NCI-H2081 treated with DMSO at 0.1 percent for 48 hours (cell line): ENCODE data around the gene CUX1.
"Not testable (repeated sequence)": the region's sequence is repeated elsewhere in the genome, so short reads cannot be mapped to it uniquely, and the experiment has no call there.

Experiments
- DNase-seq: peaks from one replicate; lab custom pipeline; 2025; lab: John Stamatoyannopoulos, UW

CUX1 gene

DNA sequence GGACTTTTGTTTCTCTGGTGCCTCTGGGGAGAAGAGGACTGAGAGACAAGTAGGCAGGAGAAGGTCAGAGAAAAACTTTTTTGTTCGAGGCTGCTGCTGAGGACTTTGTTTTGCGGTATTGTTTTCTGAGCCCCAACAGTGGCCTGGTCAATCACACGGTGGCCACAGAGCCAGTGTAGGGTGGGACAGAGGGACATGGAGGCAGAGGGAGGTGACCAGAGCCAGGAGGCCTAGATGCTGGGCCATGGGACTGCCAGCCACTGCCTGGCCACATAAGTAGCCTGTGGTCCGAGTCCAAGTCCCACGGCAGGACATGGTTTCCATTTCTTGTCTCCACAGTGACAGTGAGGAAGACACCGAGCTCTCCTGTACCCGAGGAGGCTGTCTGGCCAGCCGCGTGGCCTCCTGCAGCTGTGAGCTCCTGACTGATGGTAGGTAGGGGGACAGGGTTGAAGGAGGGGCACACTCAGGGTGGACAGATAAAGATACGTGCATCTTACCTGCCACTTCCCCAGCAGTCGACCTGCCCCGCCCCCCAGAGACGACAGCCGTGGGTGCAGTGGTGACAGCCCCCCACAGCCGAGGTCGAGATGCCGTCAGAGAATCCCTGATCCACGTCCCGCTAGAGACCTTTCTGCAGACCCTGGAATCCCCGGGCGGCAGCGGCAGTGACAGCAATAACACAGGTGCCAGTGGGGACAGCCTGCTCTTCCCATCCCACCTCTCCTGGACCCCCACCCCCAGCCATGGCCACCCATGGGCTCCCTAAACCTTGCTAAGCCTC, 496.8 kb downstream of the CUX1 start:
- no peak for DNase-seq

GRCh38 chr7:102317231-102318059, 500.0 kb downstream of the CUX1 start:
- no peak for DNase-seq

DNA sequence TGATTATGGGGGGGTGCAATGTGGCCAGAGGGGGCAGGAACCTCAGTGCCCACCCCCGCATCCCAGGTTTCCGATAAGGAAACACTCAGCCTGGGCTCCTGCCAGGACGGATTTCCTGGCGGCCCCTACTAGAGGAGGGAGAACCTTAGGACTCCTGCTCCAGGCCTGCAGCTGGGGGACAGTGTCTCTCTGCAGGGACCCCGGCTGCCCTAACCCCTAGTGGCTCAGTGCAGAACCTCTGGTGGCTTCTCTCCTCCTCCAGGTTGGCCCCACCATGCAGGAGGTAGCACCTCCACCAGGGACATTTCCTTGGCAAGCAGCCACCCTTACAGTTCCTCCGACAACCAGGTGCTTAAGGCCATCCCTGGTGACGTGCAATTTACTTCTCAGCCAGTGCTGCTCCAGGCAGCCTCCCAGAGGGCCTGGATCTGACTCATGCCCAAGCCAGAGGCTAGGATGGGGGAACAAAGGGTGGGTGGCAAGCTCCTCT, 501.1 kb downstream of the CUX1 start:
- no peak for DNase-seq

- no peak for DNase-seq
These were observed 502.2 kb downstream of the CUX1 start for GRCh38 chr7:102319671-102320070.

GRCh38 chr7:102320181-102320580, 502.8 kb downstream of the CUX1 start:
- DNase-seq = no peak

DNA sequence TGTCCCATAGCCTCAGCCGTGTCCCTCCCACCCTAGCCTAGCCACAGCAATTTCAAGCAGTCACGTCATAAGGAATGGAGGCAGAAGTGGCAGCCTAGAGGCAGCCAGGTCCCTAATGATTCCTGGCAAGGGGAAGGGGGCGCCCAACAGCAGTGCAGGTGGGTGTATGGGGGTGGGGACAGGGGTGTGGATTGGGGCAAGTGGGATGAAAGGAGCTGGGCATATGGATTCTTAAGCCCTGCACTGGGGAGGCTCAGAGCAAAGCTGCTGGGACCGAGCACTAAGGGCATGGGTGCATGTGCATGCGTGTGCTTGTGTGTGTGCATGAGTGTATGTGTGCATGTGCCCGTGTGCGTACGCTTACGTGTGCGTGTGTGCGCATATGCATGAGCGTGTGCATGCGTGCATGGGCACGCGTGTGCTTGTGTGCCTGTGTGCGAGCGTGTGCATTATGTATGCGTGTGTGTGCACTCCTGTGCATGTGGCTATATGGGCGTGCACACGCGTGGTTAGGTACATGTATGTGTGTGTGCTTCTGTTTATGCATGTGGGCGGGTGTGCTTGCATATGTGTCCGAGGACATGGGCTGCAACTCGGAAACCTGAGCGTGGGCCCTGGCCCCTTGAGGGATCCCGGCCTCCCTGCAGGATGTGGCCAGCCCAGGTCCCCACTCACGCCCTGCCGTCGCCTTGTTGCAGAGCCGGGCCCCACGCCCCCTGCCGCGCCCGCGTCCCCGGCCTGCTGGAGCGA, 503.4 kb downstream of the CUX1 start:
- DNase-seq = no peak

- DNase-seq = no peak
These were observed 504.1 kb downstream of the CUX1 start for GRCh38 chr7:102321351-102322201.

- no peak for DNase-seq
These were observed 504.8 kb downstream of the CUX1 start for GRCh38 chr7:102322202-102322715.

DNA sequence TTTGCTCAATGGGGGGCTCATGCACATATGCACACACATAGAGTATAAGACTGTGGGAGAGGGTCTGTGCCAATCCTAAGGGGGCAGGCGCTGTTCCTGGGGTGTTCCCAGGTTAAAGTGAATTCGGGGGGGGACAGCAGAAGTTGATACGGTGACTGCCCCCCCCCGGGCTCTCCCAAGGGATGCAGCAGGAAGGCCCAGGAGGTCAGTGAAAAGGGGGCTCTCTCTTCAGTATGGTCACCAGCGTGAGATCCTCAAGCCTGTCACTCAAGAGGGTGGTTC, 506.4 kb downstream of the CUX1 start:
- DNase-seq = no peak

DNA sequence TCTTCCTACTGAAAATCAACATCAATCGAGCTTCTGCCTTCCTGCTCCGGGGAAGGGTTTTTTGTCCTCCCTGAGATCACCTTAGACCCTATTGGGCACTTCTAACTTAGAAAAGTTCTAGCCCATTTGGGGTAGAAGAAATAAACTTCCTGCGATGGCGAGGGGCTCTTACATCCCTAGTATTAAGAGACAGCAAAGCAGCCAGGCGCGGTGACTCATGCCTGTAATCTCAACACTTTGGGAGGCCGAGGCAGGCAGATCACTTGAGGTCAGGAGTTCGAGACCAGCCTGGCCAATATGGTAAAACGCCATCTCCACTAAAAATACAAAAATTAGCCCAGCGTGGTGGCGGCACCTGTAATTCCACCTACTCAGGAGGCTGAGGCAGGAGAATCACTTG, 507.7 kb downstream of the CUX1 start:
- DNase-seq = not testable (repeated sequence)

DNA sequence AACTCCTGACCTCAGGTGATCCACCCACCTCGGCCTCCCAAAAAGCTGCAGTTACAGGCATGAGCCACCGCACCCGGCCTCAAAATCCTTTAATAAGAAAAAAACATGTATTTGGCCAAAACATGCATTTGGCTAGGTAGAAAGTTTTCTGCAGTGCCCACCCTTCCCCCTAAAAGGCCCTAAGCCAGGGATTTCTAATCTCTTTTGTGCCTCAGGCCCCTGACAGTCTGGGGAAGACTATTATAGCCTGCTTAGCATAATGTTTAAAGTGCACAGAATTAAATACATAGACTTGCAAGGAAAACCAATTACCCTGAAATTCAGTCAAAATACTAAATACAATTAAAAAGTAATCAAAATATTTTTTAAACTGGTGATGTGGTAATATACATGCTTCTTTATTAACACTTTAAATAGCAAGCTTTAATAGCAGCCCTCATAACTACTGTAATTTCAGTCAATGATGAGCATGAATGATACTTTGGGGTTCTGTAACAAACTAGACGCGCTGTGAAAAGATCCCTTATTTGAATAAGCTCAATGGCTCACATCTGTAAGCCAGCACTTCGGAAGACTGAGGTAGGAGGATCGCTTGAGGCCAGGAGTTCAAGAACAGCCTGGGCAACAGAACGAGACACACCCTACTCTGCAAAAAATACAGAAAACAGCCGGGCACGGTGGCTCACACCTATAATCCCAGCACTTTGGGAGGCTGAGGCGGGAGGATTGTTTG, 508.9 kb downstream of the CUX1 start:
- no peak for DNase-seq

DNA sequence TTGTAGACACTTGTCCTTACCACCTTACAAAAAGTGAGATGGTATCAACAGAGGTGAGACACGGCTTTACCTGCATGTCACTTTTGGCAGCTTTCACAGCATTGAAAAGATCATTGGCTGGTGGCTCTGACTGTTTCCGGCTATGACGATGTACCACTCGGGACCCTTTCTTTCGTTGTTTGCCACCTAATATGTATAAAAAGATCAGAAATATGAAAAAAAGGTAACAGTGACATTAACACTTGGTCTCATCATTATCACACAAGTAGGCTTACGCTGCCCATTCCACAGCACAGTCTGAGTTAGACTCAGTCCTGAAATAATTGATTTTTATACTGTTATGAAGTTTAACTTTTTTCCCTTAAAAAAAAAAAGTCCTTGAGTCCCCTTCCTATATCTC, 509.8 kb downstream of the CUX1 start:
- not testable (repeated sequence) for DNase-seq

DNA sequence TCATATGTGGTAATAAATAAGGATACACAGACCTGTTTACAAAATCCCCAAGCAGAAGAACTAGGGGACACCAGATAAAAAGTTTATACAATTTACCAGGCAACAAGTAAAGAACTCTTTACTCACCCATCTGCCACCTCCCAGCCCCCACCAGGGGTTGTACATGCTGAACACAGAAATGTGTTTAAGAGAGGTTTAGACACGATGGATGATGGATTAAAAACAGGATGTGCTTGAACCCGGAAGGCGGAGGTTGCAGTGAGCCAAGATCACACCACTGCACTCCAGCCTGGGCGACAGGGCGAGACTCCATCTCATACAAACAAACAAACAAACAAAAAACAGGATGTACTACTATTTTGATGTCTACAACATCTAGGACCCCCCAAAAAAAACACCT, 511.4 kb downstream of the CUX1 start:
- DNase-seq = not testable (repeated sequence)

- DNase-seq = not testable (repeated sequence)
These were observed 511.9 kb downstream of the CUX1 start for GRCh38 chr7:102329366-102329765.

GRCh38 chr7:102330666-102331460, 513.4 kb downstream of the CUX1 start:
- not testable (repeated sequence) for DNase-seq
